Activated CD8-positive, alpha-beta T cell treated with anti-CD3 and anti-CD28 coated beads, Interleukin-2, amount 10 ng/mL, durations not matched to agents 7 days and 5 days (primary cell): ENCODE results near the gene CPEB1. TPM values are rescaled to one million over a fixed set of nuclear protein-coding genes. Genes with fewer than 3 reads are reported as not detected.

ENCODE experiments used
- ATAC-seq: fragments of 150-1000 bp; cut with Tn5 transposase; one replicate; pipeline ENCODE4 v1.10.0; 2021; ENCODE audit warnings: moderate library complexity
- CTCF ChIA-PET: fragments of 350-600 bp; sonication (Branson Sonifier 250); formaldehyde crosslinking; loops from one replicate; lab custom pipeline; 2021; ENCODE audit warnings: antibody characterized with exemption; lab: Charles Lee
- POLR2A ChIA-PET: fragments of 350-600 bp; sonication (Branson Sonifier 250); formaldehyde crosslinking; loops from one replicate; lab custom pipeline; 2021; ENCODE audit warnings: antibody characterized with exemption; lab: Charles Lee
- DNase-seq: peaks from one replicate; pipeline ENCODE4 v3.0.0-alpha.2; 2020
- H3K27ac Mint-ChIP-seq: one replicate; pipeline ENCODE4 v1.8.0; 2021; ENCODE audit warnings: mild to moderate bottlenecking, mixed read lengths
- H3K27me3 Mint-ChIP-seq: one replicate; pipeline ENCODE4 v1.8.0; 2021; ENCODE audit warnings: low read depth, mixed read lengths
- H3K36me3 Mint-ChIP-seq: one replicate; pipeline ENCODE4 v1.8.0; 2021; ENCODE audit warnings: low read depth, mixed read lengths
- H3K4me1 Mint-ChIP-seq: one replicate; pipeline ENCODE4 v1.8.0; 2021; ENCODE audit warnings: low read depth, mixed read lengths
- H3K4me3 Mint-ChIP-seq: one replicate; pipeline ENCODE4 v1.8.0; 2021; ENCODE audit warnings: mild to moderate bottlenecking, mixed read lengths
- H3K9me3 Mint-ChIP-seq: one replicate; pipeline ENCODE4 v1.8.0; 2022; ENCODE audit warnings: mixed read lengths; ENCODE audit not compliant: insufficient read depth
- total RNA-seq, 2 experiments: library from RNA; stranded (reverse); gene quantifications; one replicate each; pipeline ENCODE4 v1.2.3, GENCODE V29; 2021

The CPEB1 gene
- total RNA-seq, 2 experiments from 2014 or later: 0.18 to 0.29 TPM

- H3K4me3 Mint-ChIP-seq: no peak overlapping the region
- H3K36me3 Mint-ChIP-seq: no peaks in the 10 kb centered on the region
- H3K4me1 Mint-ChIP-seq: no peaks in the 10 kb centered on the region
- ATAC-seq: no peak
- no peak for DNase-seq
- ChIA-PET CTCF (interaction anchor here (0.7 kb wide), 1 partner anchor 399 kb away, joined by 3 read pairs; no protein-coding TSS in a partner anchor), POLR2A (no interaction called here)
- H3K27ac Mint-ChIP-seq: no peak overlapping the region
- H3K9me3 Mint-ChIP-seq: no peaks in the 10 kb centered on the region
- H3K27me3 Mint-ChIP-seq: no peaks in the 10 kb centered on the region
Observed at GRCh38 chr15:82664021-82664420, 16.9 kb upstream of the CPEB1 start.

- ChIA-PET CTCF (interaction anchor here (0.7 kb wide), 1 partner anchor 400 kb away, joined by 3 read pairs; no protein-coding TSS in a partner anchor), POLR2A (no interaction called here)
- ATAC-seq (peak; percentile 75), DNase-seq (peak; percentile 75)
- Mint-ChIP-seq H3K27ac (no peak overlapping the region), H3K27me3 (no peaks in the 10 kb centered on the region), H3K4me1 (no peaks in the 10 kb centered on the region), H3K4me3 (no peak overlapping the region), H3K36me3 (no peaks in the 10 kb centered on the region), H3K9me3 (no peaks in the 10 kb centered on the region)
Observed at GRCh38 chr15:82663186-82663600, 16.0 kb upstream of the CPEB1 start.

GRCh38 chr15:82662641-82663040, 15.5 kb upstream of the CPEB1 start:
- Mint-ChIP-seq H3K36me3 (no peaks in the 10 kb centered on the region), H3K4me3 (no peak overlapping the region), H3K27ac (no peak overlapping the region), H3K9me3 (no peaks in the 10 kb centered on the region), H3K27me3 (no peaks in the 10 kb centered on the region), H3K4me1 (no peaks in the 10 kb centered on the region)
- POLR2A ChIA-PET: no interaction called here
- CTCF ChIA-PET: no interaction called here
- no peak for ATAC-seq
- DNase-seq: no peak

GRCh38 chr15:82660378-82660777, 13.2 kb upstream of the CPEB1 start:
- ChIA-PET CTCF (no interaction called here), POLR2A (no interaction called here)
- ATAC-seq (no peak), DNase-seq (no peak)
- no peaks in the 10 kb centered on the region for H3K36me3 Mint-ChIP-seq
- H3K4me1 Mint-ChIP-seq: no peaks in the 10 kb centered on the region
- no peak overlapping the region for H3K27ac Mint-ChIP-seq
- no peak overlapping the region for H3K4me3 Mint-ChIP-seq
- no peaks in the 10 kb centered on the region for H3K9me3 Mint-ChIP-seq
- H3K27me3 Mint-ChIP-seq: no peaks in the 10 kb centered on the region

GRCh38 chr15:82656641-82657266, 9.6 kb upstream of the CPEB1 start:
- DNase-seq (no peak), ATAC-seq (no peak)
- H3K9me3 Mint-ChIP-seq: no peaks in the 10 kb centered on the region
- POLR2A ChIA-PET: no interaction called here
- H3K4me1 Mint-ChIP-seq: no peaks in the 10 kb centered on the region
- peaks cover 4% of the 10 kb centered on the region for H3K27me3 Mint-ChIP-seq
- no peak overlapping the region for H3K27ac Mint-ChIP-seq
- CTCF ChIA-PET: no interaction called here
- no peak overlapping the region for H3K4me3 Mint-ChIP-seq
- H3K36me3 Mint-ChIP-seq: no peaks in the 10 kb centered on the region

- no peak overlapping the region for H3K4me3 Mint-ChIP-seq
- DNase-seq: no peak
- H3K4me1 Mint-ChIP-seq: no peaks in the 10 kb centered on the region
- no peaks in the 10 kb centered on the region for H3K36me3 Mint-ChIP-seq
- no peaks in the 10 kb centered on the region for H3K9me3 Mint-ChIP-seq
- H3K27ac Mint-ChIP-seq: no peak overlapping the region
- ChIA-PET POLR2A (no interaction called here), CTCF (no interaction called here)
- no peak for ATAC-seq
- H3K27me3 Mint-ChIP-seq: peaks cover 6% of the 10 kb centered on the region
Observed at GRCh38 chr15:82655606-82656005, 8.4 kb upstream of the CPEB1 start.

- Mint-ChIP-seq H3K4me1 (no peaks in the 10 kb centered on the region), H3K4me3 (no peak overlapping the region), H3K9me3 (no peaks in the 10 kb centered on the region), H3K27me3 (peaks cover 21% of the 10 kb centered on the region), H3K27ac (no peak overlapping the region), H3K36me3 (no peaks in the 10 kb centered on the region)
- ATAC-seq: no peak
- no peak for DNase-seq
- ChIA-PET CTCF (no interaction called here), POLR2A (no interaction called here)
Observed at GRCh38 chr15:82653483-82654168, 6.5 kb upstream of the CPEB1 start.

GRCh38 chr15:82651708-82652107, 4.5 kb upstream of the CPEB1 start:
- H3K27me3 Mint-ChIP-seq: peaks cover 27% of the 10 kb centered on the region
- ChIA-PET POLR2A (no interaction called here), CTCF (no interaction called here)
- no peak overlapping the region for H3K27ac Mint-ChIP-seq
- no peaks in the 10 kb centered on the region for H3K9me3 Mint-ChIP-seq
- DNase-seq (no peak), ATAC-seq (no peak)
- no peaks in the 10 kb centered on the region for H3K36me3 Mint-ChIP-seq
- no peaks in the 10 kb centered on the region for H3K4me1 Mint-ChIP-seq
- no peak overlapping the region for H3K4me3 Mint-ChIP-seq

- CTCF ChIA-PET: interaction anchor here (1.2 kb wide), 1 partner anchor 350 kb away, joined by 3 read pairs; no protein-coding TSS in a partner anchor
- Mint-ChIP-seq H3K9me3 (no peaks in the 10 kb centered on the region), H3K4me3 (no peak overlapping the region), H3K36me3 (no peaks in the 10 kb centered on the region), H3K4me1 (peaks cover 3% of the 10 kb centered on the region), H3K27ac (no peak overlapping the region), H3K27me3 (peaks cover 32% of the 10 kb centered on the region)
- DNase-seq (no peak), ATAC-seq (no peak)
- POLR2A ChIA-PET: no interaction called here
Observed at GRCh38 chr15:82650046-82650670, 3.0 kb upstream of the CPEB1 start.

- Mint-ChIP-seq H3K27me3 (peaks cover 36% of the 10 kb centered on the region), H3K4me1 (peaks cover 3% of the 10 kb centered on the region), H3K36me3 (no peaks in the 10 kb centered on the region), H3K4me3 (no peak overlapping the region), H3K9me3 (no peaks in the 10 kb centered on the region), H3K27ac (no peak overlapping the region)
- ChIA-PET CTCF (interaction anchor here (1.2 kb wide), 1 partner anchor 351 kb away, joined by 3 read pairs; no protein-coding TSS in a partner anchor), POLR2A (no interaction called here)
- DNase-seq (no peak), ATAC-seq (no peak)
Observed at GRCh38 chr15:82649226-82649999, 2.2 kb upstream of the CPEB1 start.

GRCh38 chr15:82648257-82649103, 1.3 kb upstream of the CPEB1 start:
- H3K36me3 Mint-ChIP-seq: no peaks in the 10 kb centered on the region
- no peak overlapping the region for H3K27ac Mint-ChIP-seq
- ATAC-seq (no peak), DNase-seq (no peak)
- POLR2A ChIA-PET: interaction anchor here (1.2 kb wide), 1 partner anchor 102 kb away, joined by 3 read pairs; no protein-coding TSS in a partner anchor
- H3K4me3 Mint-ChIP-seq: peak overlapping the region; percentile 52
- H3K4me1 Mint-ChIP-seq: peaks cover 3% of the 10 kb centered on the region
- CTCF ChIA-PET: no interaction called here
- H3K9me3 Mint-ChIP-seq: no peaks in the 10 kb centered on the region
- peaks cover 39% of the 10 kb centered on the region for H3K27me3 Mint-ChIP-seq
